Measurements from ENCODE around the gene ERCC4. TPM values are rescaled to one million over a fixed set of nuclear protein-coding genes. Genes with fewer than 3 reads are reported as not detected.

The ERCC4 gene
- total RNA-seq, 1 experiment from 2014 or later, result 18.8 TPM

DNA sequence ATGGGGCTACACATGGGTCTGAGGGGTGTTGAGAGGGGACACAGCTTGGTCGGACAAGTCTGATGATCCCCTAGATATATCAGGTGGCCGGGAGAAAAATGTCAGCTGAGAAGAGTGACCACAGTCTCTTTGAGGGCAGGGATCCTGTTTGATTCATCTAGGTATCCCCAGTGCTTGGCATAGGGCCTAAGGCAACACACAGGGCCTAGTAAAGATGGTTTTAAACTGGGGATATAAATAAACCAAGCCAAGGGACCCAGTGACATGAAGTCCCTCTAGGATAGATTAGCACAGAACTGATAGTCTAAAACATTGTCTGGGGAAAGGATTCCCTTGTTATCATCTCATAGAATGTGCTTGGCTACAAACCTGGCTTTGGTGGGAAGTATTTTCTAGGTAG lies 1.4 kb downstream of the ERCC4 start:
- Histone ChIP-seq H3K4me1 (ENCODE audit: insufficient read depth, low read length, poor library complexity, severe bottlenecking) (peaks cover 7% of the 10 kb centered on the region), H3K36me3 (ENCODE audit: insufficient read depth, low read length, poor library complexity, severe bottlenecking) (peaks cover 13% of the 10 kb centered on the region), H3K27ac (ENCODE audit: low read depth, low read length, poor library complexity, severe bottlenecking) (no peak overlapping the region), H3K27me3 (replicated peaks; ENCODE audit: insufficient read depth, low read depth, low read length, poor library complexity) (no peaks in the 10 kb centered on the region), H3K4me3 (ENCODE audit: low read depth, low read length, poor library complexity, severe bottlenecking) (peak overlapping the region; percentile 95), H3K9me3 (ENCODE audit: low read depth, low read length, poor library complexity, severe bottlenecking) (no peaks in the 10 kb centered on the region)
- ChIA-PET POLR2A (ENCODE audit: low non-redundant PET) (no interaction called here), CTCF (no interaction called here)
- TSS peak; percentile 25 for BruUV-seq (replicated peaks)
- no peak for DNase-seq (ENCODE audit: low spot score)
- intact Hi-C loops (cut with micrococcal nuclease; ENCODE audit: unreplicated experiment), result loop anchor here (2.0 to 10.0 kb wide), 3 partner anchors 323 to 607 kb away; no protein-coding TSS in a partner anchor
- no peak for TF ChIP-seq EZH2 (IDR thresholded peaks at IDR 0.05; ENCODE audit: borderline replicate concordance, low read depth, low read length, poor library complexity, severe bottlenecking)
- TF ChIP-seq, protein P1, sequence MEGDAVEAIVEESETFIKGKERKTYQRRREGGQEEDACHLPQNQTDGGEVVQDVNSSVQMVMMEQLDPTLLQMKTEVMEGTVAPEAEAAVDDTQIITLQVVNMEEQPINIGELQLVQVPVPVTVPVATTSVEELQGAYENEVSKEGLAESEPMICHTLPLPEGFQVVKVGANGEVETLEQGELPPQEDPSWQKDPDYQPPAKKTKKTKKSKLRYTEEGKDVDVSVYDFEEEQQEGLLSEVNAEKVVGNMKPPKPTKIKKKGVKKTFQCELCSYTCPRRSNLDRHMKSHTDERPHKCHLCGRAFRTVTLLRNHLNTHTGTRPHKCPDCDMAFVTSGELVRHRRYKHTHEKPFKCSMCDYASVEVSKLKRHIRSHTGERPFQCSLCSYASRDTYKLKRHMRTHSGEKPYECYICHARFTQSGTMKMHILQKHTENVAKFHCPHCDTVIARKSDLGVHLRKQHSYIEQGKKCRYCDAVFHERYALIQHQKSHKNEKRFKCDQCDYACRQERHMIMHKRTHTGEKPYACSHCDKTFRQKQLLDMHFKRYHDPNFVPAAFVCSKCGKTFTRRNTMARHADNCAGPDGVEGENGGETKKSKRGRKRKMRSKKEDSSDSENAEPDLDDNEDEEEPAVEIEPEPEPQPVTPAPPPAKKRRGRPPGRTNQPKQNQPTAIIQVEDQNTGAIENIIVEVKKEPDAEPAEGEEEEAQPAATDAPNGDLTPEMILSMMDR (conservative IDR thresholded peaks at IDR 0.05; ENCODE audit: low read depth, low read length), result no peak

DNA sequence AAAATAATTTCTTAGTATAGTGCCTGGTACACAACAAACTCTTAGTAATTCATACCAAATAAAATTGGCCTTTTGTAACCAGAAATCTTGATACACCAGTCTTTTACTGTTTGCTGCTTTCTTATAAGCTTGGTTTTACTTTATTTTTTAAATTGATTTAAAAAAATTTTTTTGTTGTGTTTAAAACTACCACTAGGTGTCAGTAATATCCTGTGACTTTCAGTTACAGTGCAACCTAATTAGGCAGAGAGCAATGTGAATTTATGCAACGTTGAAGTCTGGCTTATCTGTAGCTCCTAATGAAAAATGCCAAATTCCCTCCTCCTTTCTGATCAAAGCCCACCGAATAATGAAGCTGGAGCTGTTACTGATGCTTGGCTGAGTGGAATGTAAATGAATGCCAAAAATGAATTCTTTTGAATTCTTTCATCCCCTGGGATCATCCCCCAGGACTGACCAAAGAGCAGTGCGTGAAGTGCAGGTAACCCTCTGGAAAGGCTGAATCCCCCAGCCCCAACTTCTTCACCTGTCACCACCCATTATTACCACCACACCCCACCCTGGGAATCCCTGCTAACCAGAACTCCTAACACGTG lies 3.8 kb downstream of the ERCC4 start:
- intact Hi-C loops (cut with micrococcal nuclease; ENCODE audit: unreplicated experiment), result loop anchor here (5.0 to 10.0 kb wide), 2 partner anchors 321 to 364 kb away; no protein-coding TSS in a partner anchor
- TF ChIP-seq EZH2 (IDR thresholded peaks at IDR 0.05; ENCODE audit: borderline replicate concordance, low read depth, low read length, poor library complexity, severe bottlenecking), result no peak
- TF ChIP-seq, protein P1 (conservative IDR thresholded peaks at IDR 0.05; ENCODE audit: low read depth, low read length), result peak; percentile 64
- peaks cover 17% of the 10 kb centered on the region for H3K36me3 ChIP-seq (ENCODE audit: insufficient read depth, low read length, poor library complexity, severe bottlenecking)
- peak; percentile 74 for DNase-seq (ENCODE audit: low spot score)
- BruUV-seq (replicated peaks), result no TSS peak
- H3K4me1 ChIP-seq (ENCODE audit: insufficient read depth, low read length, poor library complexity, severe bottlenecking), result peaks cover 7% of the 10 kb centered on the region
- no peak overlapping the region for H3K4me3 ChIP-seq (ENCODE audit: low read depth, low read length, poor library complexity, severe bottlenecking)
- H3K27ac ChIP-seq (ENCODE audit: low read depth, low read length, poor library complexity, severe bottlenecking), result no peak overlapping the region
- CTCF ChIA-PET, result interaction anchor here (0.5 to 1.2 kb wide), 5 partner anchors 117 to 366 kb away, joined by 3 to 5 read pairs (median 3); no protein-coding TSS in a partner anchor
- POLR2A ChIA-PET (ENCODE audit: low non-redundant PET), result no interaction called here
- H3K27me3 ChIP-seq (replicated peaks; ENCODE audit: insufficient read depth, low read depth, low read length, poor library complexity), result no peaks in the 10 kb centered on the region
- H3K9me3 ChIP-seq (ENCODE audit: low read depth, low read length, poor library complexity, severe bottlenecking), result no peaks in the 10 kb centered on the region

DNA sequence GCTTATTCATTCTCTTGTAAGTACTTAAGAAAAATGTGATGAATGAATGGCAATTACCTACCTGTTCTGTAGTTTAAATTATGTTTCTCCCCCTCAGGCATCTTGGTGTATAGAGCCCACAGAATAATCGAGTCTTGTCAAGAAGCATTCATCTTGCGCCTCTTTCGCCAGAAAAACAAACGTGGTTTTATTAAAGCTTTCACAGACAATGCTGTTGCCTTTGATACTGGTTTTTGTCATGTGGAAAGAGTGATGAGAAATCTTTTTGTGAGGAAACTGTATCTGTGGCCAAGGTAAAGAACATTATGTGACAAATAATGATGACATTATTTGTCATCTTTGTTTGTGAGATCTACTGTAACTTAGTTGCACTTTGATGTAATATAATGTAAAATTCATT lies 6.5 kb downstream of the ERCC4 start:
- intact Hi-C loops (cut with micrococcal nuclease; ENCODE audit: unreplicated experiment), result loop anchor here (10.0 kb wide), 1 partner anchor 318 kb away; no protein-coding TSS in a partner anchor
- ChIA-PET CTCF (no interaction called here), POLR2A (ENCODE audit: low non-redundant PET) (no interaction called here)
- no peaks in the 10 kb centered on the region for H3K27me3 ChIP-seq (replicated peaks; ENCODE audit: insufficient read depth, low read depth, low read length, poor library complexity)
- H3K4me1 ChIP-seq (ENCODE audit: insufficient read depth, low read length, poor library complexity, severe bottlenecking), result no peaks in the 10 kb centered on the region
- DNase-seq (ENCODE audit: low spot score), result no peak
- peaks cover 17% of the 10 kb centered on the region for H3K36me3 ChIP-seq (ENCODE audit: insufficient read depth, low read length, poor library complexity, severe bottlenecking)
- no peak overlapping the region for H3K4me3 ChIP-seq (ENCODE audit: low read depth, low read length, poor library complexity, severe bottlenecking)
- H3K9me3 ChIP-seq (ENCODE audit: low read depth, low read length, poor library complexity, severe bottlenecking), result no peaks in the 10 kb centered on the region
- no TSS peak for BruUV-seq (replicated peaks)
- no peak overlapping the region for H3K27ac ChIP-seq (ENCODE audit: low read depth, low read length, poor library complexity, severe bottlenecking)
- TF ChIP-seq, protein P1 (conservative IDR thresholded peaks at IDR 0.05; ENCODE audit: low read depth, low read length), result no peak
- no peak for TF ChIP-seq EZH2 (IDR thresholded peaks at IDR 0.05; ENCODE audit: borderline replicate concordance, low read depth, low read length, poor library complexity, severe bottlenecking)

All from A673 (cell line).